GM18508 (cell line): ENCODE measurements around the gene WDR70.
"Not testable (repeated sequence)": the region's sequence is repeated elsewhere in the genome, so short reads cannot be mapped to it uniquely, and the experiment has no call there.

ENCODE experiments used
- ATAC-seq: cut with Tn5 transposase; IDR thresholded peaks from one replicate; pipeline ENCODE4 v1.9.1; 2021; ENCODE audit warnings: moderate number of reproducible peaks; ENCODE audit not compliant: insufficient read depth, unreplicated experiment

WDR70 gene

GRCh38 chr5:37622354-37622753, 243.2 kb downstream of the WDR70 start:
- ATAC-seq = not testable (repeated sequence)

GRCh38 chr5:37626266-37626665, 247.1 kb downstream of the WDR70 start:
- ATAC-seq = no peak

- ATAC-seq = no peak
Measured at GRCh38 chr5:37628876-37629275, 249.8 kb downstream of the WDR70 start.

DNA sequence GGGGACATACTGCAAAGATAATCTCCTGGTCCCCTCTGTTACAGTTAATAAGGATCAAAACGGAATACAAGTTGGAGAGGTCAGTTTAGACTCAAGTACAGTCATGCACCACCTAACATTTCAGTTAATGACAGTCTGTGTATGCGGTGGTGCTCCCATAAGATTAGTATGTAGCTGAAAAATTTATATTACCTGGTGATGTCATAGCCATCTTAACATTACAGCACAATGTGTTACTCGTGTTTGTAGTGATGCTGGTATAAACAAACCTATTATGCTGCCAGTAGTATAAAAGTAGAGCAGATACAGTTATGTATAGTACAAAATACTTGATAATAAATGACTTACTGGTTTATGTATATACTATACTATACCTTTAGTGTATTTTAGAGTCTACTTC, 252.8 kb downstream of the WDR70 start:
- ATAC-seq = no peak

- no peak for ATAC-seq
Measured at GRCh38 chr5:37637165-37637845, 258.2 kb downstream of the WDR70 start.

- ATAC-seq = no peak
Measured at GRCh38 chr5:37638897-37639296, 259.8 kb downstream of the WDR70 start.

GRCh38 chr5:37640088-37640487, 261.0 kb downstream of the WDR70 start:
- no peak for ATAC-seq

DNA sequence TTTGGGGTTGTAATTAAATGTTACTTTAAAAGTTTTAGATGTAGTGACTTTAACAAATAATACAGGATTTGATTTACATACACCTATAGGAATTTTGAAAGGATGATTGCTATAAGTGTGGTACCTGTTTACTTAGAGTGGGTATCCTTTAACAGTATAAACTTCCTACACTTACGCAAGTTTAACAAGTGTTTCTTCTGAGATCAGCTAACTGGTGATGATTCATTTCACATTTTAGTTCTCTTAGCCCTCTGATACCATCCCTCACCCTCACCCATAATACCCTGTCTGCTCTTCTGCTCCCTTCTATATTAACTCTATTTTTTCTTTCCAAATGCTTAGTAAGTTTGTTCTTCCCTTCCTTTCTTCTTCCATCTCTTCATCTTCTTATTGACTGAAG, 262.8 kb downstream of the WDR70 start:
- no peak for ATAC-seq

DNA sequence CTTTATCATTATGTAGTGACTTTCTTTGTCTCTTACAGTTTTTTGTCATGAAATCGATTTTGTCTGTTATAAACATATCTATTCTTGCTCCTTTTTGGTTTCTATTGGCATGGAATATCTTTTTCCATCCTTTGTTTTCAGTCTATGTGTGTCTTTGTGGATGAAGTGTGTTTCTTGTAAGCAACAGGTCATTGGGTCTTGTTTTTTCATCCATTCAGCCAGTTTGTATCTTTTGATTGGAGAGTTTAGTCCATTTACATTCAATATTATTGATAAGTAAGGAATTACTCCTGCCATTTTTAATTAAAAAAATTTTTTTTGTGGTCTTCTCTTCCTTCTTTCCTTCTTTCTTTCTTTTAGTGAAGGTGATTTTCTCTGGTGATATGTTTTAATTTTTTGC, 266.6 kb downstream of the WDR70 start:
- no peak for ATAC-seq

DNA sequence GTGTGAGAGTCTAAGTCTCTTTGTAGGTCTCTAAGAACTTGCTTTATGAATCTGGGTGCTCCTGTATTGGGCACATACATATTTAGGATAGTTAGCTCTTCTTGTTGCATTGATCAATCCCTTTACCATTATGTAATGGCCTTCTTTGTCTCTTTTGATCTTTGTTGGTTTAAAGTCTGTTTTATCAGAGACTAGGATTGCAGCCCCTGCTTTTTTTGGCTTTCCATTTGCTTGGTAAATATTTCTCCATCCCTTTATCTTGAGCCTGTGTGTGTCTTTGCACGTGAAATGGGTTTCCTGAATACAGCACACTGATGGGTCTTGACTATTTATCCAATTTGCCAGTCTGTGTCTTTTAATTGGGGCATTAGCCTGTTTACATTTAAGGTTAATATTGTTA, 275.4 kb downstream of the WDR70 start:
- not testable (repeated sequence) for ATAC-seq

GRCh38 chr5:37657046-37657445, 277.9 kb downstream of the WDR70 start:
- no peak for ATAC-seq

DNA sequence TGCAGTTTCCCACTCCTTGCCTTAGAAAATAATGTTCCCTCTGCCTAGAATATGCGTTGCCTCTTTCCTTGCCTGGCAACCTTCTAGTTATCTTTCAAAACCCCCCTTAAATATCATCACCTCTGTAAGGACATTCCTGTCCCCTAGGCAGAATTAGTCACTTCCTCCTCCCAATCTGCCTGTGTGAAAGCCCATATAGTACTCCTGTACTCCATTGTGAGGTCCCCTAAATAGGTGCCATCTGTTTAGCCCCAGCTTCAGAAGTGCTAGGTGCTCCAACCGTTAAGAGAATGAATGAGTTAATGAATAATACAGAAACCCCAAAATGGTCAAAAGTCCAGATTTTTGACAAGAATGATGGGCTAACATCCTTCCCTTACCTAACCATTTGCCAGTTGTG, 279.3 kb downstream of the WDR70 start:
- ATAC-seq = no peak

DNA sequence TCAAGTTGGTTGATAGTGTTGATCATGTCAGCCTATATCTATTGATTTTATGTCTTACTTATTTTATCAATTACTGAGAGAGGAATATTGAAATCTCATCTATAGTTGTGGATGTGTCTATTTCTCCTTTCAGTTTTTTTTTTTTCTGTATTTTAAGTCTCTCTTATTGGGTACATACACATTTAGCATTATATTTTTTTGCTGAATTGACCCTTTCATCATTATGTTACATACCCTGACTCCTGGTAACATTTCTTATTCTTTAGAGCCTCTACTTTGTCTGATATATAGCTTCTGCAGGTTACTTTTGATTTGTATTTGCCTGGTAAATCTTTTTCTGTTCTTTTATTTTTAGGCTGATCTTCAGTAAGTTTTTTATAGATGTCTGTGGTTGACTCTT, 281.2 kb downstream of the WDR70 start:
- ATAC-seq = no peak

- no peak for ATAC-seq
Measured at GRCh38 chr5:37661227-37661920, 282.3 kb downstream of the WDR70 start.

- ATAC-seq = no peak
Measured at GRCh38 chr5:37661951-37662350, 282.8 kb downstream of the WDR70 start.

DNA sequence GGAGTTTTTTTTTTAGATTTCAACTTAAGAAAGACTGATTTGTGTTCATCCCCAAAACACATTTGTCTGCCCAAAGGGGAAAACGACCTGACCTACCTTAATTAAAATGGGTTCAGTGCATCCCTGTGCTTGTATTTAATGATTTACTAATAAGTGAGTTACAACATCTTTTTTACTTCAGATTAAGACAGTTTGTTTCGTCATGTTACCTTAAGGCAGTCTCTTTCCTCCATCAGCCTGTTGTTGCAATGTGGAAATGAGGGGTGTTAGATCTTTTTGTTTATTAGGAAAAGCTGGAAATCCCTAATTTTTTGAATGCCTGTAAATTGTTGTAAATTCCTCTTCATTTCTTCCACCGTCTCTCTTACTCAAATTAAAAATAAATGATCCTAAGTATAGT, 283.2 kb downstream of the WDR70 start:
- no peak for ATAC-seq

DNA sequence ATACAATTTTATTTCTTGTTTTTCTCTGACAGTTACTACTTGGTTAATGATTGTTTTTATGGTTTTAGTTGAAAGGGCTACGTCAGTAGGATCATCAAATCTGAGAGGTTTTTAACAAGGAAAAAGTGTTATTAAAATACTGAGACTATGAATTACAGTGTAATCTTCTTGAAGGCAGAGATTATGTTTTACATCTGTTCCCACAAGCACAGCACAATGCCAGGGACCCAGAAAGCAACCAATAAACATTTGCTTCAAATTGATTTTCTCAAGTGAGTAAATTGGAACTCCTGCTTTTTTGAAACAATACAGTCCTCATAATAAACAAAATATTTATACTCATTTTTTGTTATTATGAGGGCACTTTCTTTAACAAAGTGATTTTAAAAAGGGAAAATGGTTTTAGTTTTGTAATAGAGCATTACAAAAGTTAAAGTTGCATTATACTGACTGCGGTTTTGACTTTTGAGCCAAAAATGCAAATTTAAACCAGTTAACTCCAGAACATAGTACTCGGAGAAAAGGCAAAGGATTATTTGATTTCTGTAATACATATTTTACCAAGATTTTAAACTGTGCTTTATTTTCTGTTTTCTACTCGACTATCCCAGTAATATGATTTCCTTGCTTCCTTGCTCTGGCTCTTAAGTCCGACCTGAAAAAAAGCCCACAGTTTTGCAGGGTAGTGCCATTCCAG, 283.8 kb downstream of the WDR70 start:
- ATAC-seq = no peak

GRCh38 chr5:37663538-37663937, 284.4 kb downstream of the WDR70 start:
- no peak for ATAC-seq

DNA sequence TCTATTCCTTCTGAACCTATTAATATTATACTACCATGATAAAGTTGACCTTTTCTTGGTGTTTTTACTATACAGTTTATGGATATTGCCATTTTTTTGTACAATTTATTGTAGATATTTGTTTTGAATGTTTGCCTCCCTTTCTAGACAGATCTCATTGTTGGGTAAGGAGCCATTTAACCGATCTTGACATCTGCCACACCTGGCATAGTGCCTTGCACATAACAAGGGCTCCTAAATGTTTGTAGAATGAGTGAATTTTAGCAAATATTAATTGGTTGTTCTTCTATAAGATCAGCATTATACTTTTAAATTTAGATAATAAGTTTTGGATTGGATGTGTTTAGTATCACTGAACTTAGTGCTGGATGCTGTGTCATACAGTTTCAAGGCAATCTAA, 285.4 kb downstream of the WDR70 start:
- no peak for ATAC-seq

GRCh38 chr5:37665272-37665671, 286.2 kb downstream of the WDR70 start:
- ATAC-seq = no peak

DNA sequence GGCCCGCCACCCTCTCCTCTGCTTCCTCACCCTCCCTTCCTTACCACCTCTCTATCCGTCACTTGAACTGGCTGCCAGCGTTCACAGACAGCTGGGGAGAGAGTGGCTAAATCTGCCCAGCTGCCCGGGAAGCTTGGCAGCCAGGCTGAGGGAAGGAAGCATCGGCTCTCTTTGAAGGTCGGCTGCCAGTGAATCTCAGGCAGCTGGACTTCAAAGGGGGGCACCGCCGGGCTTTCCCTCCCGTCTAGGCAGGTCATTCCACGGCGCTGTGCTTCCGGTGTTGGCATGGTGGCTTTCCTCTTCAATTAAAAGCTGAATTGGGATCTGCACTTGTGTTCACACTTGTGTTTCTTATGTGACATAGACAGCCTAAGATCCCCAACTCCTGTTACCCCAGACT, 286.8 kb downstream of the WDR70 start:
- no peak for ATAC-seq

DNA sequence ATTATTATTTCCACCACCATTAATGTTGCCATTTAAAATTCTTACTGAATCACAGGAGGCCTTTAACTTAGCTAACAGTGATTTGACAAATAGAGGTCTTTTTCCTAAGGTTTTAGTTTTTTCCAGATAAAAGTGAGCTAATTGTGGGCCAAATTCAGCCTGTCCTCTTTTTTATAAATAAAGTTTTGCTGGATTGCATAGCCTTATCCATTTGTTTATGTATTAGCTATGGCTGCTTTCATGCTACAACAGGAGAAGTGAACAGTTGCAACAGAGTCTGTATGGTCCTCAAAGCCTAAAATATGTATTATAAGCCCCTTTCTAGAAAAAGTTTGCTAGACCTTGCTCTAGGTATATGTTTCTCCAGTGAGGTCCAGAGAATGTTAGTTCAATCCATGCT, 288.3 kb downstream of the WDR70 start:
- no peak for ATAC-seq
